HEK293T (cell line): ENCODE results near the gene SPSB4.

Source experiments
- ARNT ChIP-seq: fragments of 450-650 bp; IDR thresholded peaks from 2 replicates; pipeline ENCODE4 v1.6.1; 2017; ENCODE audit warnings: mild to moderate bottlenecking
- BHLHE40 ChIP-seq: fragments of 450-650 bp; IDR thresholded peaks from 2 replicates; pipeline ENCODE4 v1.6.1; 2016; ENCODE audit warnings: mild to moderate bottlenecking, moderate library complexity, borderline replicate concordance
- CTBP1 ChIP-seq: fragments of 450-650 bp; IDR thresholded peaks from 2 replicates; pipeline ENCODE4 v1.6.1; 2016; ENCODE audit warnings: borderline replicate concordance
- ELF4 ChIP-seq: fragments of 450-650 bp; IDR thresholded peaks from 2 replicates; pipeline ENCODE4 v1.6.1; 2017; ENCODE audit warnings: antibody characterized with exemption
- FOXA1 ChIP-seq: fragments of 450-650 bp; IDR thresholded peaks from 2 replicates; pipeline ENCODE4 v1.6.1; 2016; ENCODE audit warnings: mild to moderate bottlenecking
- FOXK2 ChIP-seq: fragments of 450-650 bp; IDR thresholded peaks from 2 replicates; pipeline ENCODE4 v1.6.1; 2016; ENCODE audit warnings: mild to moderate bottlenecking
- FOXM1 ChIP-seq: fragments of 450-650 bp; IDR thresholded peaks from 2 replicates; pipeline ENCODE4 v1.6.1; 2017; ENCODE audit warnings: mild to moderate bottlenecking, borderline replicate concordance
- HDGF ChIP-seq: fragments of 450-650 bp; IDR thresholded peaks from 2 replicates; pipeline ENCODE4 v1.6.1; 2017; ENCODE audit warnings: antibody characterized with exemption, borderline replicate concordance
- LEF1 ChIP-seq: fragments of 450-650 bp; IDR thresholded peaks from 2 replicates; pipeline ENCODE4 v1.6.1; 2017; ENCODE audit warnings: mild to moderate bottlenecking, borderline replicate concordance
- NFRKB ChIP-seq: fragments of 450-650 bp; IDR thresholded peaks from 2 replicates; pipeline ENCODE4 v1.6.1; 2016; ENCODE audit warnings: mild to moderate bottlenecking, moderate library complexity
- SP1 ChIP-seq: fragments of 450-650 bp; IDR thresholded peaks from 2 replicates; pipeline ENCODE4 v1.6.1; 2017
- SUZ12 ChIP-seq: fragments of 450-650 bp; IDR thresholded peaks from 2 replicates; pipeline ENCODE4 v1.6.1; 2016; ENCODE audit warnings: mild to moderate bottlenecking
- ZNF384 ChIP-seq: fragments of 450-650 bp; IDR thresholded peaks from 2 replicates; pipeline ENCODE4 v1.6.1; 2016

GRCh38 chr3:141057946-141058800 is 7.0 kb downstream of the SPSB4 start:
- TF ChIP-seq HDGF = no peak
- TF ChIP-seq SP1 = no peak
- no peak for TF ChIP-seq ELF4
- TF ChIP-seq SUZ12 = no peak
- no peak for TF ChIP-seq BHLHE40
- no peak for TF ChIP-seq LEF1
- TF ChIP-seq FOXA1 = no peak
- TF ChIP-seq FOXM1 = no peak
- TF ChIP-seq ZNF384 = no peak
- no peak for TF ChIP-seq ARNT
- no peak for TF ChIP-seq CTBP1
- TF ChIP-seq FOXK2 = no peak
- TF ChIP-seq NFRKB = no peak
